ENCODE results near the gene TCAF1.

Gene TCAF1, protein sequence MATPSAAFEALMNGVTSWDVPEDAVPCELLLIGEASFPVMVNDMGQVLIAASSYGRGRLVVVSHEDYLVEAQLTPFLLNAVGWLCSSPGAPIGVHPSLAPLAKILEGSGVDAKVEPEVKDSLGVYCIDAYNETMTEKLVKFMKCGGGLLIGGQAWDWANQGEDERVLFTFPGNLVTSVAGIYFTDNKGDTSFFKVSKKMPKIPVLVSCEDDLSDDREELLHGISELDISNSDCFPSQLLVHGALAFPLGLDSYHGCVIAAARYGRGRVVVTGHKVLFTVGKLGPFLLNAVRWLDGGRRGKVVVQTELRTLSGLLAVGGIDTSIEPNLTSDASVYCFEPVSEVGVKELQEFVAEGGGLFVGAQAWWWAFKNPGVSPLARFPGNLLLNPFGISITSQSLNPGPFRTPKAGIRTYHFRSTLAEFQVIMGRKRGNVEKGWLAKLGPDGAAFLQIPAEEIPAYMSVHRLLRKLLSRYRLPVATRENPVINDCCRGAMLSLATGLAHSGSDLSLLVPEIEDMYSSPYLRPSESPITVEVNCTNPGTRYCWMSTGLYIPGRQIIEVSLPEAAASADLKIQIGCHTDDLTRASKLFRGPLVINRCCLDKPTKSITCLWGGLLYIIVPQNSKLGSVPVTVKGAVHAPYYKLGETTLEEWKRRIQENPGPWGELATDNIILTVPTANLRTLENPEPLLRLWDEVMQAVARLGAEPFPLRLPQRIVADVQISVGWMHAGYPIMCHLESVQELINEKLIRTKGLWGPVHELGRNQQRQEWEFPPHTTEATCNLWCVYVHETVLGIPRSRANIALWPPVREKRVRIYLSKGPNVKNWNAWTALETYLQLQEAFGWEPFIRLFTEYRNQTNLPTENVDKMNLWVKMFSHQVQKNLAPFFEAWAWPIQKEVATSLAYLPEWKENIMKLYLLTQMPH

DNA sequence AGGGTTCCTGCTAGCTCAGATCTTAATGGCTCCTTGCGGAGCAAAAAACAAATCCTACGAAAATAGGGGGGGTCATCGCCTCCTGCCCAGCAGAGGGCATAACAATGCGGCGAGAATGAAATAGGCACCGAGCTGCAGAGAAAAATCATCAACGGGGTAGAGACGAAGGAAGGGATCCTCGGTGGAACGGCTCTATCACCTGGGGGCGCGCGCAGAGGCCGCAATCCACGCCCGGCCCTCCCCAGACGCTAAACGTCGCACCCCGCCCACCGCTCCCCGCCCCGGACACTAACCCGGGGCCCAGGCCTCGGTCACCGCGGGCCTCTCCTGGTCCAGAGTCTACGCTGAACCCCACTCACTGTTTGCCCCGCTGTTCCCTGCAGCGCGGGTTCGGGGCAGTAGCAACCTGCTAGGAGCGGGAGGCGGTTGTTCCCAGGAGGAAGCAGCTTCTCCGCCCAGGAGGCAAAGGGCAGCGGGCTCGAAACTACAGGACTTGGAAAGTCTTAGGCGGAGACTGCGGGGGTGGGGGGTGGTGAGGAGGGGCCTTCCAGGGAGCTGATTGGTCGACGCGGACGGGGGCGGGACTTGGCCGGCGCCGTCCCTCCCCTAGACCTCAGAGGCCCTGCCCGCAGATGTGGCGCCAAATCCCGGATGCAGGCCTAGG is at the start of gene TCAF1:
Gene TCAF1 (minus strand): TSS at position 509 of the 664 bp plus-strand sequence. CDS start 25,568 bp downstream, outside the sequence.
- peak; percentile 90 for DNase-seq (ENCODE audit: low read depth)

DNA sequence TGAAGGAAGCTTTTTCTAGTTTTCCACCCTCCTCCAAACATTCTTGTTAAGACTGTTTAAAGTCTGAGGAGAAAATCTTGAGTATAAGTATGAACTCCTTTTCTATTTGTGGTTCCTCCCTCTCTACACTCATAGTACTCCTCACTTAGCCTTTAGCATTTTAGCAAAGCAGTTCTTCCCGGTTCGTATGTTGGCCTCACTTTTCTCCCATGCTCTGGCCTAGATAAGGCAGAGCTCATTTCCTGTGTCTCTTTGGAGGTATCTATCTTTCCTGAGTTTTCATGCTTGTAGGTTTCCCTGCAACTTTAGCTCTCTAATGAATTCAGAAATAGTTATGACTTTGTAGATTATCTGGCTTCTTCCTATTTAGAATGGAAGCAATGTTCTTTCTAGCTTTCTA is 46.8 kb upstream of the TCAF1 start:
- no peak for DNase-seq (ENCODE audit: low read depth)

DNA sequence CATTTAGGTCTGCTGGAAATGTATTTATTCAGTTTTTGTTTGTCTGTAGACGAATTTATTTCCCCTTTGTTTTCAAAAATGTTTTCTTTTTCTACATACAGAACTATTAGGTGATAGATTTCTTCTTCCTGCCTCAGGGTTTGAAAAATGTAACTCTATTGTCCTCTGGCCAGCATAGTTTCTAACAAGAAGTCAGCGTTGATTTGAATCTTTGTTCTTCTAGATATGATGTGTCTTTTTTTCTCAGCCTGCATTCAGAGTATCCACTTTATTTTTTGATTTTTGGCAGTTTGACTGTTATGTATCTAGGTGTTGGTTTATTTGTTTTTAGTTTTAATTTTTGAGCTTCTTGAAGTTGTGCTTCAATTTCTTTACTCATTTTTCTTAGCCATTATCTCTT is 45.1 kb upstream of the TCAF1 start:
- DNase-seq (ENCODE audit: low read depth), result no peak

DNA sequence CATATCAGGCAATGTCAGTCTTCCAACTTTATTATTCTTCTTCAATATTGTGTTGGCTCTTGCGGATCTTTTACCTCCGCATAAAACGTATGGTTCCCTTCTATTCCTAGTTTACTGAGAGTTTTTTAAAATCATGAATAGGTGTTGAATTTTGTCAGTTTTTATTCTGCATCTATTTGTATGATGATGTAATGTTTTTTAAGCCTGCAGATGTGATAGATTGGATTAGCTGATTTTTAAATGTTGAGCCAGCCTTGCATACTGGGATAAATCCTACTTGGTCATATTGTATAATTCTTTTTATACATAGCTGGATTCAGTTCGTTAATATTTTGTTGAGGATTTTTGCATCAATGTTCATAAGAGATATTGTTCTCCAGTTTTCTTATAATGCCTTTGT is 43.4 kb upstream of the TCAF1 start:
- no peak for DNase-seq (ENCODE audit: low read depth)

DNA sequence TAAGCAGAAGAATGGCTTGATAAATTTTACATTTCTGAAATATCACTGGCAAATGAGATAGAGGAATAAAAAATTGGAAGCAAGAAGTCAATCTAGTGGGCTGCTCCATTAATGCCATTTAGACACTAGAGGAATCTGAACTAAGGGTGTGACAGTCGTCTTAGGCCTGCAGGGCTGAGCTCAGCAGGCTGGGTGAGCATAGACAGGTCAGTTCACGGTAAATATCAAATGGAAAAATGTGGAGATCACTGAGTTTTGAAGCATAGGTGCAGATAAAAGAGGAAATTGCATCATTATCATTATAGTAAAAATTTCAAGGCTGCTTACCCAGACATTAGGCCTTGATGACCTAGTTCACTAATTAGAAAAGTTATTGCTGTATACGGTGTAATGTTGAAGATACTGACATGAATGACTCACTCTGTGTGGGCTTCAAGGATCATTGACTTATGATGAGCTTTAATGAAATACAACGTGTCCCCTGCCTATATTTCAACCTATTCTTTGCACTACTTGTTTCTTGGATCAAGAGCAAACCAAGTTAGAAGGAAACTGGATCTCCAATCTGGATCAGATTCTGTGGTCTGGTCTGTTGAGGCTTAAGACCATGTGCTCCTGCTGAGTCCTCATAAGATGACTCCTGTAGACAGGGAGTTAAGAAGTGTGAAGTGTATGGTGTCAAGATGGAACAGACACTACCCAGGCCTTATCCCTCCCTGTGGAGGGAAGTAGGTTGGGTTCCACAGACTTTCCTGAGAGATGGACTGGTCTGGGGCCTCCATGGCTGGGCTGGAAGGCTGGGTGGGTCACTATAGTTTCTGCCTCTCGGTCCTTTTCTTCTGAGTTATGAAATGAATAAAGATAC is 36.6 kb upstream of the TCAF1 start:
- DNase-seq (ENCODE audit: low read depth), result no peak

DNA sequence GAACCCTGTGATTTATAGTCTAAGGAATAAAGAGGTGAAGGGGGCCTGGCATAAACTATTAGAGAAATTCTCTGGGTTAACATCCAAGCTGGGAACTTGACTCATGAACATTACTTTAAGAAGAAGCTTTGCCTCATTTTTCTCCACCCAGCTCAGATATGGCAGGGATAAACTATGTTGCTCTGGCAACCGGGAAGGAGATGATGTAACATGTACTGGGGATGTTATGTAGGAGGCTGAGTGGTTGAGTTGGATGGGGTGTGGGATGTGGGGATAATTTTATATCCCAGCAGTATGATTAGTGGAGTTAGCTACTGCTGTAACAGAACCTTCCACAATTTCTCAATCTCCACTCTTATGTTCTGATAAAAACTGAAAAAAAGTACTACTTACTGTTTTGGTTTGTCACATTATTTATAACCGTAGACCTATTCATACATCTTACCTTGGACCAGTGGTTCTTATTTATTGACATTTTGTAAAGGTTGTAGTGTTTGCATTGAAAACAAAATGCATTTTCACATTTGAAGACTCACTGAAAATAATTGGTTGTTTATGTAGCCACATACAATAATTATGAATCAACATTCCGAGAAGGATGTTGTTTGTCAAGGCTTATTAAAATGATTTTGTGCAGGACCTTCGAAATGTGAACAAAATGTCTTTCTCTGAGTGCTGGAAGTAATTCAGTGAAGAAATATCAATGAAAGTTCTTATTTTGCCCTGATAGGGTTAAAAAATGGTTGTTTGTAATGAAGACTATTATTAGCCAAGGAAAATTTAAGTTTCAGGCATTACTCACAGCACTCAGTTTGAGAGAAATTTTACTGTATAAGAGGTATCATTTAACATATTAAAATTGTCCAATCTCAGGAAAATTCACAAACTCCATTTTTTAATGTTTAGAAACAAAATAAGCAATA is 34.4 kb upstream of the TCAF1 start:
- DNase-seq (ENCODE audit: low read depth), result no peak

DNA sequence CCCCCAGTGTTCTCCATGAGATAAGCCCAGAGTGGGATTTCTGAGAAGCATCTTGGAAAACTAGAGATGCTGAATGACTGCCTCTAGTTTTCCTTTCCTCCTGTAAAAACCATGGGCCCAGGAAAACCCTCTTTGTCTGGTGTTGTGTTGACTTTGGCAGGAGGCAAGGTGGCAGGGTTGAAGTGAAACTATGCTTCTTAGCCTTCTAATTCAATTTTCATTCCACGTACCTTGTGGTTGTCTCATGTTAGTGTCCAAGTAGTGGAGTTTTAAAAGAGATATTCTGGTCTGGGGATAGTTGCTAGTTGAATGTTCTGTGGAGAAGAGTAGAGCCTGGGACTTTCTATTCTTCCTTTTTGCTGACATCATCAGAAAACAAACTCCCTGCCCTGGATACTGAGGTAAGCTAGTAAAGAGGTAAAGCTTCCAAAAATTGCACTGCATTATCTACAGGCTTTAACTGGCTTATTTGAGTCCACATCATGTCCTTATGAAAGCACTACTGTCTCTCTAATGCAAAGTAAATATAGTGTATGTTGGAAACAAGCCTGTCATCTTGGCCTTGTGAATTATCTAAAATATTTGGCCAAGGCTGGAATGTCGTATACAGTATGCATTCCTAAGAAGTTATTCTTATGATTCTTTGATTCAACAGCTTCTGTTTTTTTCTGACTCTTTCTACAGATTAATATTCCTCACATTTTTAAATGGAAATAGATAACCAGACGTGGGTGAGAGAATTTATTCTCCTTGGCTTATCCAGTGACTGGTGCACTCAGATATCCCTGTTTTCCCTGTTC is 32.8 kb upstream of the TCAF1 start, which contains the start of gene OR2F2:
Gene OR2F2 (plus strand): TSS at position 708 of the 800 bp plus-strand sequence. CDS start 0 bp downstream, at position 708.
- no peak for DNase-seq (ENCODE audit: low read depth)

DNA sequence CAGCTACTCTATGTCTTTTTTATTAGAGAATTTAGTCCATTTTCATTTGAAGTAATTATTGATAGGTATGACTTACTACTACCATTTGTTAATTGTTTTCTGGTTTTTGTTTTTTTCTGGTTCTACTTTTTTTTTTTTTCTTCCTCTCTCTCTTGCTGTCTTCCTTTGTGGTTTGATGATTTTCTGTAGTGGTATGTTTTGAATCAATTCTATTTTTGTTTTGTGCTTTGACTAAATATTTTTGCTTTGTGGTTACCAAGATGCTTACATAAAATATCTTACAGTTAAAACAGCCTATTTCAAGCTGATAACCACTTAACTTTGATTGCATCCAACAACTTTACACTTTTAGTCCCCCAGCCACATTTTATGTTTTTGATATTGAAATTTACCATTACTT is 29.8 kb upstream of the TCAF1 start:
- DNase-seq (ENCODE audit: low read depth), result no peak

DNA sequence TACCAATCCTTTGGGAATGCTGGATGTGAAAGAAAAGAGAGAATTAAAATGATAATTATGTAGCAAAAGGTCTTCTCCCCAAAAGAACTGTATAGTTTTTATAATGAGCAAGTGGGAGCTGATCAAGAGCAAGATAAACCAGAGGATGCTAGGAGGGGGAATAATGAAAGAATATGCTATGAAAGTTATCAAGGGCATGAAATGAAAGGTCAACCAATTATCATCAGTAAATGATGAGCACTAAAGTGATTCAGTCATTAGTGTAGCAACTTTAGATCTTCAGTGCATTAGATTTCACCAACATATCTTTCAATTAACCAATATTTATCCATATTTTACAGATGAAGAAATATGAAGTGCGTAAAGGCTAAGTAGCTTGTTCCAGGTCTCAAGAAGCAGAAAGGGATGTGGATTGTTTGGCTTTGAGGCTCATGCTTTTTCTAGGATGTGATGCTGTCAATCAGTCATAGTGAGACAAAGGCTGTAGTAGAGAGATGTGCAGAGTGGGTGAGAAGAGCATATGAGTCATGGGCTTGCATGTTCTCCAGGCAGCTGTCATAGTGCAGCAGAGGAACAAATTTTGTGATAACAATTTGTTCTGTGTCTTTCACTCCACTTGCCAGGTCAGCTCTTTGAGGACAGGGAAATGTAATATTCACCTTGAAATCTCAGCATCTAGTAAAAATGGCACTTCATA is 27.4 kb upstream of the TCAF1 start:
- DNase-seq (ENCODE audit: low read depth), result no peak

DNA sequence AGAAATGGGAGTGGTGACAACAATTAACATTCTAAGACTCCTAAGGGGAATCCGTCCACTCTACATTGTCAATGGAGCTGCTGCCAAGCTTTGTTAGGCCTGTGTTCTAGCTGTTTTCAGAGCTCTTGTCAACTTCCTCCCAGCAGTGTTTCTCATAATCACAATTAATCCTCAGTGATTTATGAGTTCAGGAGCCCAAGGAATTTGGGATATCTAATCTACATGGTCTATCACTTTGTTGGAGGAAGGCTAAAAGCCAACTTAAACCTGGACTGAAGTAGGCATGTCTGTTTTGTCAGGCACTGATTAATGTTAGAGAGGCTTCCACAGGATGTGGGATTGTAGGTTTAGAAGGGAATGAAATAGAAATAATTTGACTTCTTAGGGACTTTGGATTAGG is 22.9 kb upstream of the TCAF1 start:
- DNase-seq (ENCODE audit: low read depth), result no peak

DNA sequence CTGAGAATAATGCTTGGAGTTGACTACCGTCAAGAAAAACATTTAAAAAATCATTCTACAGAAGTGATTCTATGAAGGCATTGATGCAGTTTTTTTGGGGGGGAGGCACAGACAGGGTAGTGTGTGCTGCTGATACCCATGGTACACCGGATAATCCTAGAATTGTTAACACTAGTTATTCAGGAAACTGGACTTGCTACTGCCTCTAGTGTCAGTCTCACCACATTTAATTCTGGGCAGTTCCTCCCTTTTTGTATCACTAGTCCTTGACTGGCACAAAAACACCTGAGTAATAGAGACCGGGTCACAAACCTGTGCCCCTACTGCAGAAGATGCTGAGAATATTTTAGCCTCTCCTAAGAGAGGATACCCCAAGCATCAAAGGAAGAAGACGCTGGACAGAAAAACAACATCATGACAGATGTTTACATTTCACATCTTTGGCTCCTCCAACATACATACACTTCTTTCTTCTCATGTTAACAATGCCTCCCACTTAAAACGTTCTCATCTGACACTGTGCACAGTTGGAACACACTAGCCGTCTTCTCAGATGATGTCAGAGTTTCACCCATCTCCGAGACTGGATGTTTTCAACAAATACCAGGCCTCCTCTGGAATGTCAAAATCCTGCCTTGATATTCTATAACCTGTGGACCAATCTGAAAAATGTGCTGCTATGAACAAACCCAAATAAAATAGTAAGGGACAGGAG is 13.1 kb upstream of the TCAF1 start:
- no peak for DNase-seq (ENCODE audit: low read depth)

DNA sequence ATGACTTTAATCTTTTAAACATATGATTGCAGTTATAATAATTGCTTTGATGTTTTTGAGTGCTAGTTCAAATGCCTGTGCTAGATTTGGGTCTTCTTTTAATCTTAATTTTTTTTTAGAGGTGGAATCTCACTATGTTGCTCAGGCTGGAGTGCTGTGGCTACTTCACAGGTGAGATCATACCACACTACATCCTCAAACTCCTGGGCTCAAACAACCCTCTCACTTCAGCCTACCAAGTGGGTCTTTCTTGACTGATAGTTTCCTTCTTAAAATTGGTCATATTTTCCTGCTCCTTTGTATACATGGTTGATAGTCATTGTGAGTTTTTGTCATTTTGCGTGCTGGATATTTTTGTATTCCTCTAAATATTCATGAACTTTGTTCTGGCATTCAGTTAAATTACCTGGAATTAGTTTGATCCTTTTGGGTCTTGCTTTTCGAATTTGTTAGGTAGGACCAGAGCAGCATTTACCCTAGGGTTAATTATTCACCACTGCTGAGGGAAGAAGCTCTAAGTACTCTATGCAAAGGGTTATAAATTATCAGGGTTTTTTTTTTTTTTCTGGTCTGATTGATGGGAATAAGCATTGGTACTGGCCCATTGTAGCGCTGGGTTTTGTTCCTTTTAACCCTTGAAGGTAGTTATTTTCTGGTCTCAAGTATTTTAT is 12.1 kb upstream of the TCAF1 start:
- DNase-seq (ENCODE audit: low read depth), result no peak

DNA sequence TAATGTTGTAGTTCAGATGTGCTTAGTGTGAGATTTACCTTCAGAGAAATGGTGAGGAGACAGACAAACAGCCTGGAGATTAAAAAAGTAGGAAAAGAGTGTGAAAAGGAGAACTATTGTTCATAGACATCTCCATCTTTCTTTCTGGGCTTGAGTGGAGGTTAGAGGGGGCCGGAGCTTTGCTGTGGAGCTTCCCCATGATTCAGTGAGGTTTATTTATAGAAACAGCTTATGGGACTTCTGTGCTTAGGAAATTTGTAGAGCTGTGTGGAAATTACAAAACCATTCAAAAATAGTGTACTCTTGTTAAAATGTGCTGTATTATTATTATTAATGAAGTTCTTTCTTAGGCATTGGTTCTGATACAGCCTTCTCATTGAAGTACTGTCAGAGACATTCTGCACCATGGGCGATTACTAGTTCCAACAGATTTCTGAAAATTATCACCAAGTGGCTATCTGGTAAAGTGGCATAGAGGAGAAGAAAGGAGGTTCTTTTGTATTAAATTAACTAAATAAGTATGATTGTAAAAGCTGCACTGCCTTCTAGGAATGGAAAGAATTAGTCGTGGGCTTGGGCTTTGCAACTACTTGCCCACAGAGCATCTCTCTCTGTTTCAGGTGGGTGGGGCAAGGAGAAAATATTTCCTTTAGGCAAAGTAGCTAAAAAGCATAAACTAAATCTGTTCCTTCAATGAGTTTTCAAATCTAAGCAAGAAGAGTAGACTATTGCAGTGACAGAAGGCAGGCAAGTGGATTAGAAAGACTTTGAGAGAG is 8.7 kb upstream of the TCAF1 start:
- no peak for DNase-seq (ENCODE audit: low read depth)

DNA sequence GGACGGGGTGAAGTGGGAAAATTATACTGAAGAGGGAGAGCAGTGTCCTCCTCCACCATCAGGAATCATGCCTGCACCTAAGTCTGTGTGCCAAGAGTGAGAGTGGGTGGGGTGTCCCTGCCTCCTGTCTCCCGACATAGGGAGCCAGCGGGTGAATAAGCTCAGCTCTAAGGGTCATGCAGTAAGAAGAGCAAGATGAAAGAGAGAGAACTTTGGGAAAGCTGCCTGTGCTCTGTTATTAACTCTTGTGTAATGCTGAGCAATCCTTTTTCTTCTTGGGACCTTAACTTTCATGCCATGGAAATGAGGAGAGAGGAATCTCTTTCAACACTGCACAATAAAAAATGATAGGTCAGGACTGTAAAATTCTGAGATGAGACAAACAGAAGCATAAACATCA is 7.9 kb upstream of the TCAF1 start:
- DNase-seq (ENCODE audit: low read depth), result no peak

DNA sequence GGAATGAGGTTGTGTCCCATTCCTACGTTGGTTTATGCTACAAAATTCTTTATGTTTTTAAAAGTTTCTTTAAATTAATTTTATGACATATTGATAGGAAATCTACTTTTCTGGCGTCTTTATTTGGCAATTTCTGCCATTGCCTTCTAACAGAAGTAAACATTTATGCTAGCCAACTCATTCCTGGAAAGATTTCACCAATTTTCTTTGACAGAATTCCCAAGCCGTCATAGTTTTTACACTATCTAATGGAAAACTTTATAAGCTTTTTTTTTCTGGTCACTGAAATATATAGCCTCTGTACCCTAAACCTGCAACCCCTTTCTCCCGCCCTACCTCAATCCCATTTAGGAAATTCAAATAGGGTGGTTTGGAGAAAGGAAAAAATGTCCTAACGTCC is 6.1 kb upstream of the TCAF1 start:
- no peak for DNase-seq (ENCODE audit: low read depth)

DNA sequence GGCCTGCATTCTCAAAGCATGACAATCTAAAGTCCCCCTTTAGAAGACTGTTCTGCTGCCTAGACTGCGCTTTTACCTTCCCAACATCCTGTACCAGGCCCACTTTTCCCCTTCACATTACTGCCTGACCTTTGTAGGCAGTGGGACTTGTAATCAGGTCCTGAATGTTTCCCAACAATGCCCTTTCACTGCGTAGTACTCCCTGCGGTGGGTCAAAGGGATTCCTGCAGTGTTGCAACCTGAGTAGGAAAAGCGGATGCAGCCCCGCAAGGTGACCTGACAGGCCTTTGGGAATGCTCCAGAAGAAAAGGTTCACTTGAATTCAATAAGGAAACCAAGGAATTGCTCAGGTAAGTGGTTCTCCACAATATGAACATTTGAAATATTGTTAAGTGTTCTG is 4.9 kb upstream of the TCAF1 start:
- no peak for DNase-seq (ENCODE audit: low read depth)

DNA sequence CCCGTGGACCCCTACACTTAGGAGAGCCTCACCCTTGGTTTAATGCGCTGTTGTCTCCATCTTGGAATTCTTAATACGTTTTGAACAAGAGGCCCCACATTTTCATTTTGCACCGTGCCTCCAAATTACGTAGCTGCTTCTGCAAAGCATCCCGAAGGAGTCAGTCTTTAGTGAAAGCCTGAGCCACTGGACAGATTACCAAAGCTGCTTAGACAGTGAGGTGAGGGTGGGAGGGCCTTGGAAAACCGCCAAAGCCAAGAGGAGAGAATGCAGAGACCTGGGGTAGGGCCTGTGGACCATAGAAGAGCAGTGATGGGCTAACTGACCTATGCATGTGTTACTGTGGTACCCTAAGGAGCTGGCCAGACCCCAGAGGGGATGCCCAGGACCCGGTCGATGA is 4.2 kb upstream of the TCAF1 start:
- no peak for DNase-seq (ENCODE audit: low read depth)

Measured in stimulated activated CD8-positive, alpha-beta memory T cell treated with anti-CD3 and anti-CD28 coated beads, Interleukin-4, amount 100 ng/mL, for 24 hours (primary cell).